H1 (cell line): ENCODE measurements around the gene CLCA1. TPM values are rescaled to one million over a fixed set of nuclear protein-coding genes. Genes with fewer than 3 reads are reported as not detected.

Experiments used
- KDM4A ChIP-seq: IDR thresholded peaks from one replicate; pipeline ENCODE4 v1.7.1; 2012; ENCODE audit warnings: low read depth, mild to moderate bottlenecking, moderate library complexity, low read length, inconsistent platforms; ENCODE audit not compliant: severe bottlenecking
- polyA plus RNA-seq, 7 experiments: library from polyadenylated mRNA; depleted of rRNA in 3 of 7; stranded (reverse) in 5 of 7; unstranded in 2 of 7; fragments of >200 nt in 5 of 7; fragments of 200-250 nt in 2 of 7; gene quantifications; 1 replicate in 5 of 7; 2 replicates in 1 of 7; 4 replicates in 1 of 7; pipeline versions ENCODE4 v1.2.1 to v1.2.3, GENCODE V29; 2011 to 2013; ENCODE audit warnings: missing spikeins in 2 of 7, mixed read lengths in 2 of 7
- total RNA-seq: library from RNA; stranded (reverse); fragmentation: NEBNext Ultra II Directional; extraction: Animal tissue kit (Norgen Biotek cat#: 25700); gene quantifications from 2 replicates; pipeline ENCODE4 v1.2.1, GENCODE V29; 2021
- TF ChIP-seq, protein P1 (sequence below): fragments of 300-600 bp; sonication (generic); IDR thresholded peaks from 2 replicates; pipeline ENCODE4 v1.7.1; 2012; ENCODE audit warnings: low read length, moderate library complexity, mild to moderate bottlenecking, inconsistent platforms; ENCODE audit not compliant: insufficient replicate concordance

The CLCA1 gene
- total and polyA plus RNA-seq, 2 of the 8 experiments (the other 6 are each of a cell fraction or from before 2014, with no cell fraction given), result not detected

DNA sequence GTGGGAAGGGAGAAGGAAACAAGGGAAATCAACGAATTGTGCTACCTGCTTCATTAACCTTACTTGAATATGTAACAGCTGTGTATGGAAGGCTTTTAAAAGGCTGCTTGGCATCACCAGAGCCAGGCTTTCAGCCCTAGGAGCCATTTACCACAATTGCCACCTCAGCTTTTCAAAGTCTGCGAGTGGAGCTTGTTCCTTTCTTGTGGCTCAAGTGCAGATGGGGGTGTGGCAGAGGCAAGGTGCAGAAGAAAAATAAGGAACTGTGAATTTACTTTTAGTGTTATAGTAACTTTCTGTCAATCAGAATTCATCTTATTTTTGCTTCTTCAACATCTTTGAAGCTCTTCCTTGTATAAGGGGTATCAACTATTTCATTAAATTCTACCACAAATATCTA lies 27.1 kb upstream of the CLCA1 start (continued):
- TF ChIP-seq, protein P1, sequence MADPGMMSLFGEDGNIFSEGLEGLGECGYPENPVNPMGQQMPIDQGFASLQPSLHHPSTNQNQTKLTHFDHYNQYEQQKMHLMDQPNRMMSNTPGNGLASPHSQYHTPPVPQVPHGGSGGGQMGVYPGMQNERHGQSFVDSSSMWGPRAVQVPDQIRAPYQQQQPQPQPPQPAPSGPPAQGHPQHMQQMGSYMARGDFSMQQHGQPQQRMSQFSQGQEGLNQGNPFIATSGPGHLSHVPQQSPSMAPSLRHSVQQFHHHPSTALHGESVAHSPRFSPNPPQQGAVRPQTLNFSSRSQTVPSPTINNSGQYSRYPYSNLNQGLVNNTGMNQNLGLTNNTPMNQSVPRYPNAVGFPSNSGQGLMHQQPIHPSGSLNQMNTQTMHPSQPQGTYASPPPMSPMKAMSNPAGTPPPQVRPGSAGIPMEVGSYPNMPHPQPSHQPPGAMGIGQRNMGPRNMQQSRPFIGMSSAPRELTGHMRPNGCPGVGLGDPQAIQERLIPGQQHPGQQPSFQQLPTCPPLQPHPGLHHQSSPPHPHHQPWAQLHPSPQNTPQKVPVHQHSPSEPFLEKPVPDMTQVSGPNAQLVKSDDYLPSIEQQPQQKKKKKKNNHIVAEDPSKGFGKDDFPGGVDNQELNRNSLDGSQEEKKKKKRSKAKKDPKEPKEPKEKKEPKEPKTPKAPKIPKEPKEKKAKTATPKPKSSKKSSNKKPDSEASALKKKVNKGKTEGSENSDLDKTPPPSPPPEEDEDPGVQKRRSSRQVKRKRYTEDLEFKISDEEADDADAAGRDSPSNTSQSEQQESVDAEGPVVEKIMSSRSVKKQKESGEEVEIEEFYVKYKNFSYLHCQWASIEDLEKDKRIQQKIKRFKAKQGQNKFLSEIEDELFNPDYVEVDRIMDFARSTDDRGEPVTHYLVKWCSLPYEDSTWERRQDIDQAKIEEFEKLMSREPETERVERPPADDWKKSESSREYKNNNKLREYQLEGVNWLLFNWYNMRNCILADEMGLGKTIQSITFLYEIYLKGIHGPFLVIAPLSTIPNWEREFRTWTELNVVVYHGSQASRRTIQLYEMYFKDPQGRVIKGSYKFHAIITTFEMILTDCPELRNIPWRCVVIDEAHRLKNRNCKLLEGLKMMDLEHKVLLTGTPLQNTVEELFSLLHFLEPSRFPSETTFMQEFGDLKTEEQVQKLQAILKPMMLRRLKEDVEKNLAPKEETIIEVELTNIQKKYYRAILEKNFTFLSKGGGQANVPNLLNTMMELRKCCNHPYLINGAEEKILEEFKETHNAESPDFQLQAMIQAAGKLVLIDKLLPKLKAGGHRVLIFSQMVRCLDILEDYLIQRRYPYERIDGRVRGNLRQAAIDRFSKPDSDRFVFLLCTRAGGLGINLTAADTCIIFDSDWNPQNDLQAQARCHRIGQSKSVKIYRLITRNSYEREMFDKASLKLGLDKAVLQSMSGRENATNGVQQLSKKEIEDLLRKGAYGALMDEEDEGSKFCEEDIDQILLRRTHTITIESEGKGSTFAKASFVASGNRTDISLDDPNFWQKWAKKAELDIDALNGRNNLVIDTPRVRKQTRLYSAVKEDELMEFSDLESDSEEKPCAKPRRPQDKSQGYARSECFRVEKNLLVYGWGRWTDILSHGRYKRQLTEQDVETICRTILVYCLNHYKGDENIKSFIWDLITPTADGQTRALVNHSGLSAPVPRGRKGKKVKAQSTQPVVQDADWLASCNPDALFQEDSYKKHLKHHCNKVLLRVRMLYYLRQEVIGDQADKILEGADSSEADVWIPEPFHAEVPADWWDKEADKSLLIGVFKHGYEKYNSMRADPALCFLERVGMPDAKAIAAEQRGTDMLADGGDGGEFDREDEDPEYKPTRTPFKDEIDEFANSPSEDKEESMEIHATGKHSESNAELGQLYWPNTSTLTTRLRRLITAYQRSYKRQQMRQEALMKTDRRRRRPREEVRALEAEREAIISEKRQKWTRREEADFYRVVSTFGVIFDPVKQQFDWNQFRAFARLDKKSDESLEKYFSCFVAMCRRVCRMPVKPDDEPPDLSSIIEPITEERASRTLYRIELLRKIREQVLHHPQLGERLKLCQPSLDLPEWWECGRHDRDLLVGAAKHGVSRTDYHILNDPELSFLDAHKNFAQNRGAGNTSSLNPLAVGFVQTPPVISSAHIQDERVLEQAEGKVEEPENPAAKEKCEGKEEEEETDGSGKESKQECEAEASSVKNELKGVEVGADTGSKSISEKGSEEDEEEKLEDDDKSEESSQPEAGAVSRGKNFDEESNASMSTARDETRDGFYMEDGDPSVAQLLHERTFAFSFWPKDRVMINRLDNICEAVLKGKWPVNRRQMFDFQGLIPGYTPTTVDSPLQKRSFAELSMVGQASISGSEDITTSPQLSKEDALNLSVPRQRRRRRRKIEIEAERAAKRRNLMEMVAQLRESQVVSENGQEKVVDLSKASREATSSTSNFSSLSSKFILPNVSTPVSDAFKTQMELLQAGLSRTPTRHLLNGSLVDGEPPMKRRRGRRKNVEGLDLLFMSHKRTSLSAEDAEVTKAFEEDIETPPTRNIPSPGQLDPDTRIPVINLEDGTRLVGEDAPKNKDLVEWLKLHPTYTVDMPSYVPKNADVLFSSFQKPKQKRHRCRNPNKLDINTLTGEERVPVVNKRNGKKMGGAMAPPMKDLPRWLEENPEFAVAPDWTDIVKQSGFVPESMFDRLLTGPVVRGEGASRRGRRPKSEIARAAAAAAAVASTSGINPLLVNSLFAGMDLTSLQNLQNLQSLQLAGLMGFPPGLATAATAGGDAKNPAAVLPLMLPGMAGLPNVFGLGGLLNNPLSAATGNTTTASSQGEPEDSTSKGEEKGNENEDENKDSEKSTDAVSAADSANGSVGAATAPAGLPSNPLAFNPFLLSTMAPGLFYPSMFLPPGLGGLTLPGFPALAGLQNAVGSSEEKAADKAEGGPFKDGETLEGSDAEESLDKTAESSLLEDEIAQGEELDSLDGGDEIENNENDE, result no peak
- TF ChIP-seq KDM4A, result no peak
- TF ChIP-seq, all 59 proteins: peak for 0
